Left lung (tissue), 14 donors: ENCODE results near the gene GOLGA6L22. TPM values are rescaled to one million over a fixed set of nuclear protein-coding genes. Genes with fewer than 3 reads are reported as not detected.
A peak's percentile ranks its signal among the peaks of the same experiment; 100 is the strongest.
"Not testable (repeated sequence)": the region's sequence is repeated elsewhere in the genome, so short reads cannot be mapped to it uniquely, and the experiment has no call there.

Source experiments
- ATAC-seq: fragments of 200-7000 bp; cut with Tn5 transposase; one replicate; pipeline ENCODE4 v1.9.1; 2020; ENCODE audit warnings: moderate library complexity
- DNase-seq, 4 donors: peaks; one replicate each; pipeline ENCODE4 v3.0.0-alpha.2; 2013 to 2020
- H3K27ac ChIP-seq, 2 donors: fragments of 200-600 bp; sonication (generic) in 1 of 2; one replicate each; pipeline versions ENCODE4 v1.5.0 to v1.8.0; 2020 to 2021
- H3K27me3 ChIP-seq, 2 donors: fragments of 200-600 bp; sonication (generic) in 1 of 2; one replicate each; pipeline versions ENCODE4 v1.5.0 to v1.8.0; 2020 to 2021
- H3K36me3 ChIP-seq, 2 donors: fragments of 200-600 bp; sonication (generic) in 1 of 2; one replicate each; pipeline versions ENCODE4 v1.5.0 to v1.8.0; 2020 to 2021
- H3K4me1 ChIP-seq, 2 donors: fragments of 200-600 bp; one replicate each; pipeline ENCODE4 v1.8.0; 2021
- H3K4me3 ChIP-seq, 2 donors: fragments of 200-600 bp; sonication (generic) in 1 of 2; one replicate each; pipeline versions ENCODE4 v1.5.0 to v1.8.0; 2020 to 2021; ENCODE audit warnings: mild to moderate bottlenecking in 1 of 2
- H3K9me3 ChIP-seq, 2 donors: fragments of 200-600 bp; sonication (generic) in 1 of 2; one replicate each; pipeline versions ENCODE4 v1.5.0 to v1.8.0; 2020 to 2021
- intact Hi-C, 2 donors: fragments of 100-400 bp; cut with DNase I; formaldehyde crosslinking; loops; one replicate each; pipeline versions ENCODE4 v1.11.2 to v1.14.2; 2022
- long read RNA-seq, 12 donors: library from polyadenylated mRNA in 2 of 12; unstranded in 2 of 12; transcript quantifications; one replicate each; pipeline ENCODE4 v2.0.0 and lab custom pipeline, GENCODE V29; 2019 to 2026
- polyA plus RNA-seq, 6 donors: library from polyadenylated mRNA; unstranded; fragments of 120-200 nt; gene quantifications; one replicate each; pipeline ENCODE4 v1.2.1, GENCODE V29; 2013; ENCODE audit not compliant: insufficient read length in 6 of 6
- total RNA-seq, 2 donors: library from RNA; stranded (reverse); fragmentation: NEBNext Ultra II Directional; extraction: Animal tissue kit (Norgen Biotek cat#: 25700); gene quantifications; one replicate each; pipeline ENCODE4 v1.2.1, GENCODE V29; 2021
- donor health status: DM: no; HTN: yes; CAD: no.
- donor health status: DM: no; HTN: no; CAD: no.

GOLGA6L22 gene
- total RNA-seq (not detected), polyA plus RNA-seq (under 1 TPM in 3 of 6 donors, not detected in 3; 0.04 to 0.08 (median 0.04) TPM)
- long read RNA-seq, donor 1 = 0 reads
- long read RNA-seq, donor 2 = 0 reads
- long read RNA-seq, donor 3 = 0 reads
- long read RNA-seq, donor 4 = 0 reads
- long read RNA-seq, donor 5 = 0 reads
- long read RNA-seq, donor 6 = 0 reads
- long read RNA-seq, donor 7 = 0 reads
- long read RNA-seq, donor 8 = 0 reads
- long read RNA-seq, donor 9 = 0 reads
- long read RNA-seq, donor 10 = 0 reads
- long read RNA-seq, donor 11 = 0 reads
- long read RNA-seq, donor 12 = 0 reads

DNA sequence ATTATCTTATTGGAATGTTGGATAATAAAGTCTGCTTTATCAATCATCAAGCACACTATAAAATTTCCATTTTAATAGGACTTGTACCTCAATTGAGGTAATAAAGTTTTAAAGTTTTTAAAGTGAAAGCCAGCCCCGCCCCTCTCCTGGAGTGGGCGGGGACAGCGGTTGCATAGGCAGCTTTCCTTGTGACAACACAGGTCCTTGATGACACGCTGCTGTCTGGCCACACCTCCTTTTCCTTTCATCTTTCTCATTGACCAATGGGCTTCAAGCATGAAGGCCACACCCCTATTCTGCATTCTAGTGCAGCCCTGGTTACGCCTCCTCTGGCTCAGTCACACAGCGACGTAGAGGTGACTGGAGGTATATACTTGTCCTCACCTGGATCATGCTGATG is at the start of gene GOLGA6L22:
TSS of gene GOLGA6L22 (plus strand) at position 301 of the 400 bp plus-strand sequence. CDS start at position 392, 91 bp downstream.
- H3K27ac ChIP-seq, H3K27me3 ChIP-seq, ATAC-seq, H3K4me3 ChIP-seq, H3K36me3 ChIP-seq, H3K9me3 ChIP-seq, H3K4me1 ChIP-seq, intact Hi-C loops, DNase-seq: not testable (repeated sequence)

DNA sequence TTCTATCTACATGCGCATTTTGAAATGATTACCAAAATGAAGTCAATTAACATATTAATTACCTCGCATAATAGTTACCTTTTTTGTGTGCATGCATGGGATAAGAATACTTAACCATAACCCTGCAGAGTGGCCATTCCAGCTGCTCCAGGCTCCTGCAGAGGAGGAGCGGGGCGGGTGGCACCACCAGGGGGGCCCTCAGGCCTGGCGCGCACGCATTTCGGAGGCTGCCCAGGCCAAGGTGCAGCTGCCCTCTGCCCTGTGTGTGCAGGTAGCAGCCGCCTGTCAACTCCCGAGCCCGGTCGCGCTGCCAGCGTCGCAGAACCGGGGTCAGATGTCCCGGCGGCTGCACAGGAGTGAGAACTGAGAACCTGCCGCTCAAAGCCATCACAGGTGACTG is 41.4 kb upstream of the GOLGA6L22 start:
- H3K36me3 ChIP-seq, intact Hi-C loops, H3K9me3 ChIP-seq, H3K4me1 ChIP-seq, H3K27ac ChIP-seq, H3K4me3 ChIP-seq, ATAC-seq: not testable (repeated sequence)
- peaks cover 0 to 12% of the 10 kb centered on the region in 2 donors for H3K27me3 ChIP-seq
- peak in 1 of 4 donors; percentile 39 for DNase-seq

DNA sequence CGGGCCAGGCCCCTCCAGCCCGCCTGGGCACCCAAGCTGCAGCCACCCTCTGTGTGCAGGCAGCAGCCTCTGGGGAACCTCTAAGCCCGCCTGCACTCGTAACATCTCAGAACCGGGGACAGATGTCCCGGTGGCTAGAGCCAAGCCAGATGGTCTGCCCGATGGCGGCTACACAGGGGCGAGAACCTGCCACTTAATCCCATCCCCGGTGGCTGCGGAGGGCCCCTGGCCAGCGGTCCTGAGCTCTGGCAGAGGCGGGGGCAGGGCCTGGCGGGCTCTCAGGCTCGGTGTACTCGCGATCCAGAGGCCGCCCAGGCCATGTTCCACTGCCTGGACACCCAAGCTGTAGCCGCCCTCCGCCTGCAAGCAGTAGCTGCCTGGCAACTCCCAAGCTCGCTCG is 40.9 kb upstream of the GOLGA6L22 start:
- intact Hi-C loops, H3K4me1 ChIP-seq, H3K4me3 ChIP-seq, H3K9me3 ChIP-seq, H3K36me3 ChIP-seq, H3K27ac ChIP-seq: not testable (repeated sequence)
- H3K27me3 ChIP-seq = peaks cover 0 to 12% of the 10 kb centered on the region in 2 donors
- ATAC-seq (peak; percentile 41), DNase-seq (peak in 1 of 4 donors; percentile 14)

DNA sequence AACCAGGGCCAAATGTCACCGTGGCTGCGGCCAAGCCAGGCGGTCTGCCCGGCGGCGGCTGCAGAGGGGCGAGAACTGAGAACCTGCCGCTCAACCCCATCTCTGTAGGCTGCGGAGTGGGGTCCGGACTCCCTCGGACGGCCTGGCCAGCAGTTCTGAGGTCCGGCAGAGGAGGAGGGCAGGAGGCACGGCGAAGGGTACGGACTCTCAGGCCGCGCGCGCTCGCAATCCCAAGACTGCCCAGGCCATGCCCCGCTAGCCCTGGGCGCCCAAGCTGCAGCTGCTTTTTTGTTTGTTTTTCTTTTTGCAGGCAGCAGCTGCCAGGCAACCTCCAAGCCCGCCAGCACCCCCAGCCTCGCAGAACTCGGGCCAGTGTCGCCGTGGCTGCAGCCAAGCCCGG is 40.5 kb upstream of the GOLGA6L22 start:
- not testable (repeated sequence) for ATAC-seq, H3K4me1 ChIP-seq, DNase-seq

GRCh38 chr15:22418666-22419065 is 40.0 kb upstream of the GOLGA6L22 start:
- ATAC-seq (peak; percentile 30), DNase-seq (peak in 1 of 4 donors; percentile 48)
- H3K4me1 ChIP-seq, H3K4me3 ChIP-seq, H3K36me3 ChIP-seq, H3K9me3 ChIP-seq, intact Hi-C loops, H3K27ac ChIP-seq: not testable (repeated sequence)
- H3K27me3 ChIP-seq = peaks cover 0 to 12% of the 10 kb centered on the region in 2 donors

More for the DNA sequence above, 40.5 kb upstream of the GOLGA6L22 start:
- H3K9me3 ChIP-seq, H3K36me3 ChIP-seq, H3K27ac ChIP-seq, H3K4me3 ChIP-seq, intact Hi-C loops: not testable (repeated sequence)
- H3K27me3 ChIP-seq = peaks cover 0 to 12% of the 10 kb centered on the region in 2 donors

DNA sequence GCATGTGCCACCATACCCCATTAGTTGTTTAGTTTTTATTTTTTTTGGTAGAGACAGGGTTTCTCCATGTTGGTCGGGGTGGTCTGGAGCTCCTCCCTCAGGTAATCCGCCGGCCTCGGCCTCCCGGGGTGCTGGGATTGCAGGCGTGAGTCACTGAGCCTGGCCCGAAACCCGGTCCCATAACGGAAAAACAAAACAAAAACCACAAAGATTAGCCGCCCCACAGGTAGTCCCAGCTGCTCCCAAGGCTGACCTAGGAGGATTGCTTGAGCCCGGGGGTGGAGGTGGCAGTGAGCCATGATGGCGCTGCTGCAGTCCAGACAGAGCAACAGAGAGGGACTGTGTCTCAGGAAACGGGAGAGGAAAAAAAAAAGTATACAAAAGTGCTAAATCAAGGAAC is 38.4 kb upstream of the GOLGA6L22 start:
- ATAC-seq, H3K4me1 ChIP-seq, H3K36me3 ChIP-seq, intact Hi-C loops, H3K9me3 ChIP-seq, H3K4me3 ChIP-seq, H3K27ac ChIP-seq: not testable (repeated sequence)
- DNase-seq = peak in 1 of 4 donors; percentile 24
- H3K27me3 ChIP-seq = peaks cover 0 to 12% of the 10 kb centered on the region in 2 donors

GRCh38 chr15:22429426-22429825 is 29.3 kb upstream of the GOLGA6L22 start:
- peak in 1 of 4 donors; percentile 17 for DNase-seq
- intact Hi-C loops = not testable (repeated sequence)

GRCh38 chr15:22431687-22432086 is 27.0 kb upstream of the GOLGA6L22 start:
- H3K27ac ChIP-seq, intact Hi-C loops, H3K36me3 ChIP-seq, H3K4me3 ChIP-seq, H3K9me3 ChIP-seq, H3K27me3 ChIP-seq, ATAC-seq, H3K4me1 ChIP-seq: not testable (repeated sequence)
- DNase-seq = peak in 1 of 4 donors; percentile 11

More at GRCh38 chr15:22429426-22429825, 29.3 kb upstream of the GOLGA6L22 start:
- not testable (repeated sequence) for H3K27ac ChIP-seq, H3K36me3 ChIP-seq, ATAC-seq, H3K4me1 ChIP-seq, H3K27me3 ChIP-seq, H3K4me3 ChIP-seq, H3K9me3 ChIP-seq

- H3K36me3 ChIP-seq, ATAC-seq, intact Hi-C loops, H3K4me1 ChIP-seq, H3K27me3 ChIP-seq, H3K9me3 ChIP-seq: not testable (repeated sequence)
- H3K4me3 ChIP-seq = peak overlapping the region in 1 of 2 donors; percentile 41
- peak overlapping the region in 1 of 2 donors; percentile 57 for H3K27ac ChIP-seq
- DNase-seq = peak; percentile 24 to 90 (median 48)
Observed at GRCh38 chr15:22494490-22495113, 35.9 kb downstream of the GOLGA6L22 start.

DNA sequence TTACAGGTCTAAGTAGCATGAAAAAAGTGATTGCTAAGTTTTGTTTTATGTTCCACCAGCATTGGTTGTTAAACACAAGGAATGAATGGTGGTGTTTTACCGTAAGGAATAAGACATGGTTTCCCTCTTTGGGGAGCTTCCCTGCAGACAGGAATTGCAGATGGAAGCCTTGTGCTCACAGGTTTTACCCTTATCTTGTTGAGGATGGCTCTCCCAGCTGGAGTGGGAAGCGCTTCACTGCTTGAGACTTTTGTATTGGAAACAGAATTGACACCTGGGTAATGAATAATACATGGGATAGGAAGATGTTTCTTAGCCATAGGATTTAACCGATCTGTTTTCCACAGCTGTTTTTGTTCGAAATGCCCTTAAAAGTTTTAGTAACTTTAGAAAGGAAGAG is 38.5 kb downstream of the GOLGA6L22 start:
- H3K9me3 ChIP-seq, H3K27ac ChIP-seq, DNase-seq, intact Hi-C loops, ATAC-seq, H3K4me1 ChIP-seq, H3K4me3 ChIP-seq, H3K36me3 ChIP-seq, H3K27me3 ChIP-seq: not testable (repeated sequence)

- DNase-seq, H3K36me3 ChIP-seq, H3K9me3 ChIP-seq, ATAC-seq, H3K4me3 ChIP-seq, intact Hi-C loops, H3K27ac ChIP-seq, H3K4me1 ChIP-seq, H3K27me3 ChIP-seq: not testable (repeated sequence)
Observed at GRCh38 chr15:22498220-22498925, 39.7 kb downstream of the GOLGA6L22 start.

- DNase-seq, H3K27ac ChIP-seq, H3K9me3 ChIP-seq, intact Hi-C loops, H3K4me1 ChIP-seq, H3K36me3 ChIP-seq, H3K4me3 ChIP-seq, ATAC-seq, H3K27me3 ChIP-seq: not testable (repeated sequence)
Observed at GRCh38 chr15:22502272-22502671, 43.6 kb downstream of the GOLGA6L22 start.

DNA sequence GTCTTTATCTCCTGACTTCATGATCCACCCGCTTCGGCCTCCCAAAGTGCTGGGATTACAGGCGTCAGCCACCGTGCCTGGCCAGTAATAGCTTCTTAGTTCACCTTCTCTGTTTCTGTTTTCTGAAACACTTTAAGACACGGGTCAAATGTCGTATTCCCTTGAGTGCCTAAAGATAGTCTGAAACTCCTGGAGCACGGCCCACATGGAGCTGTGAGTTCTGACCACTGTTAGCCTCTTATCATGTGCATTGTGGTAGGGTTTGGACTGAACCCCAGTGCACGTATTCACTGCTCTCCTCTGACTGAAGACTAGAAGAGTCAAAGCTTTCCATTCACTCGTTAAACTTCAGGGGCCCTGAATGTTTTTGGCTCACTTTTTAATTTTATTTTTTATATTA is 48.3 kb downstream of the GOLGA6L22 start:
- H3K4me1 ChIP-seq, H3K27ac ChIP-seq, H3K36me3 ChIP-seq, H3K4me3 ChIP-seq, intact Hi-C loops, ATAC-seq, H3K9me3 ChIP-seq, DNase-seq, H3K27me3 ChIP-seq: not testable (repeated sequence)
